Measurements from ENCODE around the gene PAPSS1.

DNA sequence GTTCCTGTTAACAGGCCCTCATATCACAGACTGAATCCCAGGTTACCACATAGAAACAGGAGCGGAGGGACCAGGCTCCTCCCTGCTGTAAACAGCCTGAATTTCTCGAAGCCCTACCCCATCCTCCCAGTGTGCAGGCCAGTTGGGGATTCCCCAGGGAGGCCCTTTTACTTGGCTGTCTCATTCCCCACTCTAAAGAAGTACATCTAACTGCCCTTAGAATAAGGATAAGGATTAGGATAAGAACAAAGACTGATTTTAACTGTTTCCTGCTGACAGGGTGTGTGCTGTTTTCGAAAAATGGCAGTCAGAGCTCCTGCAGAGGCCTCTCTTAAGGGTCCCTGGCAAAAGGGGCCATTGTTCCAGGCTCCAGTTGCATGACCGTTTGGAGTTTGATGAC is 133.7 kb downstream of the PAPSS1 start:
- TF ChIP-seq, protein P1, sequence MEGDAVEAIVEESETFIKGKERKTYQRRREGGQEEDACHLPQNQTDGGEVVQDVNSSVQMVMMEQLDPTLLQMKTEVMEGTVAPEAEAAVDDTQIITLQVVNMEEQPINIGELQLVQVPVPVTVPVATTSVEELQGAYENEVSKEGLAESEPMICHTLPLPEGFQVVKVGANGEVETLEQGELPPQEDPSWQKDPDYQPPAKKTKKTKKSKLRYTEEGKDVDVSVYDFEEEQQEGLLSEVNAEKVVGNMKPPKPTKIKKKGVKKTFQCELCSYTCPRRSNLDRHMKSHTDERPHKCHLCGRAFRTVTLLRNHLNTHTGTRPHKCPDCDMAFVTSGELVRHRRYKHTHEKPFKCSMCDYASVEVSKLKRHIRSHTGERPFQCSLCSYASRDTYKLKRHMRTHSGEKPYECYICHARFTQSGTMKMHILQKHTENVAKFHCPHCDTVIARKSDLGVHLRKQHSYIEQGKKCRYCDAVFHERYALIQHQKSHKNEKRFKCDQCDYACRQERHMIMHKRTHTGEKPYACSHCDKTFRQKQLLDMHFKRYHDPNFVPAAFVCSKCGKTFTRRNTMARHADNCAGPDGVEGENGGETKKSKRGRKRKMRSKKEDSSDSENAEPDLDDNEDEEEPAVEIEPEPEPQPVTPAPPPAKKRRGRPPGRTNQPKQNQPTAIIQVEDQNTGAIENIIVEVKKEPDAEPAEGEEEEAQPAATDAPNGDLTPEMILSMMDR (IDR thresholded peaks at IDR 0.05), result no peak
- no peak for TF ChIP-seq POLR2A (IDR thresholded peaks at IDR 0.05)

Measured in tibial nerve (tissue), 3 donors.